LoVo (cell line): Measurements from ENCODE around the gene GPX3.

ENCODE experiments used
- DNase-seq: peaks from one replicate; pipeline ENCODE4 v3.0.0-alpha.2; 2016; ENCODE audit warnings: low spot score

GPX3 gene

GRCh38 chr5:151020304-151021110 is at the start of gene GPX3:
GPX3 (plus strand) TSS chr5:151020591; CDS start chr5:151020655, 64 bp downstream.
- peak; percentile 39 for DNase-seq

GRCh38 chr5:150978590-150978989 is 41.8 kb upstream of the GPX3 start:
- DNase-seq, result no peak

DNA sequence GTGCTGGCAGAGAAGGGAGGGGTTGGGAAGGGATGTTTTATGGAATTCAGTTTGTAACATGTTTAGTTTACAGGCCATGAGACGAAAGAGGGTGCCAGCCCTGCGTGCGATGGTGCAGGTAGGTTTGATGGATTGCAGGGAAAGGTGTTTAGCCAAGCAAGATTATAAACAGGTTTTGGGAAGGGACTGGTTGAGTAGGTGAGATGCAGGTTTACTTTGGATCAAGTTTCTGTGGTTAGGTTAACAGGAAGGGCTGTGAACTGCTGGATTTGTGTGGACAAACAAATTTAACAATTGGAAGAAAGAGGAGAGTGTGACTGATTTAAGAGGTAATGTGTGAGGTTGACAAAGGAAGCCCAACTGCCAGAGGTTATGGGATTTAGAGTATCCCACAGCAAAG is 32.6 kb upstream of the GPX3 start:
- DNase-seq, result no peak

GRCh38 chr5:150989695-150990094 is 30.7 kb upstream of the GPX3 start:
- no peak for DNase-seq

GRCh38 chr5:150992705-150993104 is 27.7 kb upstream of the GPX3 start:
- no peak for DNase-seq

GRCh38 chr5:150993422-150993821 is 27.0 kb upstream of the GPX3 start:
- no peak for DNase-seq

- DNase-seq, result peak; percentile 5
Observed at GRCh38 chr5:150993826-150994412, 26.5 kb upstream of the GPX3 start.

GRCh38 chr5:150999704-151000442 is 20.5 kb upstream of the GPX3 start:
- no peak for DNase-seq

GRCh38 chr5:151001436-151001835 is 19.0 kb upstream of the GPX3 start:
- no peak for DNase-seq

DNA sequence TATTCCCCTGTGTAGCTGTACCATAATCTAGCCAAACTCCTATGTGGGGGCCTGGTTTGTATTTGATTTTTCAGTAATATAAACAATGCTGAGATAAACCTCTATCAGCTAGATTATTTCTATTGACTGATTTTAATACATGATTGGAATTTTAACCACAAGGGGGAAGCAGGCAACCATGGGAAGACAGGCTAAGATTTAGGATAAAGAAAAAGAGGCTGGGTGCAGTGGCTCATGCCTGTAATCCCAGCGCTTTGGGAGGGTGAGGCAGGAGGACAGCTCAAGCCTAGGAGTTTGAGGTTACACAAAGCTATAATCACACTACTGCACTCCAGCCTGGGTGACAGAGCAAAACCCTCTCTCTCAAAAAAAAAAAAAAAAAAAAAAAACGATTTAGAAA is 18.1 kb upstream of the GPX3 start:
- DNase-seq, result peak; percentile 41

DNA sequence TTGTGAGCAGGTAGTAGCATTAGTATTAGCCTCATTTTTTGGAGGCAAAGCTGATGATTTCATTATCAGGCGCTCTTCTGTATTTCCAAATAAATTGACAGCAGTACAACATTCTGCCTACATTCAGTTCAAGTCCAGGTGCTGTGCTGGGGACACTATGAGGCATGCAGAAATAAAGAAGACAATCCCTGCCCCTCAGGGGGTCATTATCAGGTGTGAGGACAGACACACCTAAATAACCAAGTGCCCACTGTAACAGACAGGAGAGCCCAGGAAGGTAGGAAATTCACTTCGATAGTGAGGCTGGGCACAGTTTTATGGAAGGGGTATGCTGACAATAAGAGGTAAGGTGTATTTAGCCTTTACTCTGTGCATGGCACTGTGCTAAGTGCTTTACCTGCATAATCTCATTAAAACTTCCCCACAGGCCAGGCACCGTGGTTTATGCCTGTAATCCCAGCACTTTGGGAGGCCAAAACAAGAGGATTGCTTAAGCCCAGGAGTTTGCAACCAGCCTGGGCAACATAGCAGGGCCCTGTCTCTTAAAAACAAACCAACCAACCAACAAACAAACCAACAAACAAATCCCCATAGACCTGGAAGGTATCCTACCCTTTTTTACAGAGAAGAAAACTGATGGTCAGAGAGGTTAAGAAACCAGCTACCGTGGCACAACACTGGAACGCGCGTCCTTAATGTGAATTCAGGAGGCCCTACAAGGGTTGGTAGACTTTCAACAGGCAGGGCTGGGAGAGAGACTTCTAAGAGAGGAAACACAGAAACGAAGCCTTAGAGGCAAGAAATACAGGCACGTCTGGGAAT is 17.5 kb upstream of the GPX3 start:
- no peak for DNase-seq

DNA sequence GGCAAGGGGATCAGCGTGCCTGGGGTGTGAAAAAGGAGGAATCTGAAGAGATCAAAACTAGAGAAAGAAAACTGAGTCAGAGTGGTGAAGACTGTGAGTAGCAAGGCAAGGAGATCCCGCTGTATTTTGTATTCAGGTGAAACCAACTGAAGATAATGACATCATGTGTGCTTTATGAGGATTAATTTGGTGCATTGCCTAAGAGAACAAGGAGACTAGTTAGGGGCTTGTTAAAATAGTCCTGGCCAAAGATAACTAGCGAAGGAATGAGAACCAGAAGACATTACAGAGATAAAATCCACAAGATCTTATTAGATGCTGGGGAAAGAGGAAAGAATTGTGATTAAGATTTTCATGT is 16.9 kb upstream of the GPX3 start:
- DNase-seq, result no peak

- no peak for DNase-seq
Observed at GRCh38 chr5:151004499-151004898, 15.9 kb upstream of the GPX3 start.

GRCh38 chr5:151005187-151005949 is 15.0 kb upstream of the GPX3 start:
- peak; percentile 31 for DNase-seq

DNA sequence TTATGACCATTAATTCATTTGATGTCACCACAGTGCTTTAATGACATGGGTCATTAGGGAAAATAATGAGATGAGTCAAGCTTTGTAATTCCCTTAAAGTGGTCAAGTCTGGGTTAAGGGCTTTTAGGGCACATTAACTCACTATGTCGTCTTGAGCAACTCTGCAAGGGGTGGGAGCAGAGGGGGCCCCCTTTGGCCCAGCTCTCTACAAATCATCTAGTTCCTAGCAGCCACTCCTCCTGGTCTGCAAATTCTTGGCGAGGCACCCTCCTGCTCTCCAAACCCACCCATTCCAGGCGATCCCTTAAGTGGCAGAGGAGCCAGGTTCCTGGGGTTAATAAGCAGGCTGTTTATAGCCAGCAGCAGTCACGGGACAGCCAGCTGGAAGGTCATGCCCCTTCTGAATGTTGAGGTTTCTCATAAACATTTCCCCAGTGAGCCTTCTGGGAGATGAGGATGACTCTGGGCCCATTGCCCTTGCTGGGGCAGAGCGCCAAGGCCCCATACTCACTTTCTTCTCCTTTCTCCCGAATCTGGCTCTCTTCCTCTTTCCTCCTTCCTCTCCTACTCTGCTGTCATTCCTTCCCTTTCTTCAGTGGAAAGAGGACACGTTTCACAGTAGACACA is 14.3 kb upstream of the GPX3 start:
- DNase-seq, result peak; percentile 63

DNA sequence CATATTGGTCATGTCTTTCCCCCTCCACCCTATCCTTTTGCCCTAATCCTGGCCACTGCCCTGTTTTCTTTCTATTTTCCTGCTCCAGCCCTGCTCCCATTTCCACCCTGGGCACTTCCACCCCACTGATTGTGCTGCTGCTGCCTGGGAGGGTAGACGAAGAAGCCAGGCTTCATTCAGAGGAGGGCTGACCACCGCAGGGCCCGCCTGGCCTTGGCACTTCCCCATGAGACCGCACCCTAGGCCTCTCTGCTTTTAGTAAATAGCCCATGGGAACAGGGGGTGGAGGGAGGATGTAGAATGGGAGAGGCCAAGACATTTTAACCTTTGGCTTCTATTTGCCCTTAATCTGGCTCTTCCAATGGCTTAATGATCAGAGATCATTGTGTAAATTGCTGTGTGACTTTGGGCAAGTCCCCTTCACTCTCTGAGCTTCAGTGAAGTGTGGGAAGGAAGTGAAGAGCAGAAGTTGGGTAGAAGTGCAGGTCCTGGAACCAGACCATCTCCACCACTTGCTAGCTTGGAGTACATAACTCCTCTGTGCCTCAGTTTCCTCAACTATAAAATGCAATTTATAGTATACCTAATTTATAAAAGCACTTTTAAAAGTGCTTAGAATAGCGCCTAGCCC is 13.6 kb upstream of the GPX3 start:
- DNase-seq, result no peak

DNA sequence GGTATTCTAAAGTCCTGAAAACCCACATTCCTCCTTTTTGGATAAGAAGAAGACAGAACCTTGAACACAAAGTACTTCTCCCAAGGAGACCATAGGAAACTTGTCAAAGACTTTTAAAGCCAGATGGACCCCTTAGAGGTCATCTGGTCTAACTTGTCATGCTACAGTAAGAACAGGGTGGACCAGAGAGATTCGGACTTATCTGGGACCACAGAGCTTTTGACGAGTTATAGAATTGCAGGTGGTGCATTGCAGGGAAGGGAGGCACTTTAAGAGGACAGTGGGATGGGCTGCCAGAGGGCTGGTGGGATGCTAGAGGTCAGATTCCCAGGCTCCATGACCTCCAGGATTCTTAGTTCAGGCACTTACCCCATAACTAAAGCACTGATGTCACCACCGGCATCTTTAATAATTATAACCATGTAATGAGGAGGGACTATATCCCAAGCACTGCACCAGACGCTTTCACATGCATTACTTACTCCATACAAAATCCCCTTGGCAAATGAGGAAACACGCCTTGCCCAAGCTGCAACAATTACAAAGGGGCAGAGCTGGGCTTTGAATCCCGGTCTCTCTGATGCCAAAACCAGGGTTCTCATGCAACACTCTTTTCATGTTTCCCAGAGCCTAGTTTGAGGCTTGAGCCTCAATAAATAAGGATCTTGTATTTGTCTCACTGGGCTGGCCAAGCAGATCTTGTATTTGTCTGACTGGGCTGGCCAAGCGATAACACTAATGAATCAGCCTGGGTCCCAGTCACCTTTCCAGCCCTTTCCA is 12.8 kb upstream of the GPX3 start:
- DNase-seq, result no peak

DNA sequence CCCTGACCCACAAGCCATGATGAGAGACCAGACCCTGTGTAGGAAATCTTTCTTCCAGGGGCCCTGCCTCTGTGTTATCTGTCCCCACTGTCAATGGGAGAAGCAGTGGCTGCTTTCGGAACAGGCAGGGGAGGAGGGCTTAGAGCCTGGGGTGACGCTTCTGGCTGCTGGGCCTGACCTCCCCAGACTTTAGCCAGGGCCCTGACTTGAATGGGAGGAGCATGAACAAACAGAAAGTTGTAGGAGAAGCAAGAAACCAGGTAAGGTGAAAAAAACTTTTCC is 12.2 kb upstream of the GPX3 start:
- DNase-seq, result no peak

GRCh38 chr5:151008906-151009305 is 11.5 kb upstream of the GPX3 start:
- no peak for DNase-seq

DNA sequence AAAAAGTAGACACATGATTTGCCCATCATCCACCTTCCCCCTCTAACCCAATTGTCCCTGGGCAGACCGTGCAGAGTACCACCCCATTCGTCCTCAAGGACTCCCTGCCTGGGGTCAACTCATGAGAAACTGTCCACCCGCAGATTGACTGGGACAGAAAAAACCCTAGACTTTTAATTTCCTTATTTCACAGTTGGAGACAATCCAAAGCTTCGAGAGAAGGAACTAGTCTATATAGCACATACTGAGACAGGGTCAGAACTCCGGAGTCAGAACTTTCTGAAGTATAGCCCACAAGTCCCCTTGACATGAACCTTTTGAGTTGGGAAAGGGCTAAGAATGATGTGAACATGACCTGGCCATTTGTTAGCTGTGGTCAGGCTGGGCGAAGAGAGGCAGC is 7.5 kb upstream of the GPX3 start:
- no peak for DNase-seq
